Endothelial cell of umbilical vein (primary cell): Measurements from ENCODE around the gene CLDN3. TPM values are rescaled to one million over a fixed set of nuclear protein-coding genes. Genes with fewer than 3 reads are reported as not detected.

Experiments used
- BruUV-seq: library from RNA; stranded (reverse); fragments of 400-500 nt; replicated peaks from 2 replicates; lab custom pipeline; 2021; lab: Mats Ljungman, UMichigan
- CTCF ChIA-PET: fragments of 300-600, 350-600 bp; sonication (Branson Sonifier 250); formaldehyde crosslinking; loops from one replicate; lab custom pipeline; 2021; ENCODE audit warnings: antibody characterized with exemption, inconsistent platforms; lab: Charles Lee
- POLR2A ChIA-PET: fragments of 300-600, 350-600 bp; sonication (Branson Sonifier 250); formaldehyde crosslinking; loops from one replicate; lab custom pipeline; 2021; ENCODE audit warnings: antibody characterized with exemption, inconsistent platforms; lab: Charles Lee
- DNase-seq: peaks from one replicate; pipeline ENCODE4 v3.0.0-alpha.2; 2011; ENCODE audit warnings: low read depth, low spot score
- FAIRE-seq: peaks from 2 replicates; lab custom pipeline; 2011; peaks lifted over from hg19 to GRCh38; lab: Jason Lieb, UNC
- H2AFZ ChIP-seq: 2 replicates; pipeline ENCODE4 v1.6.0; 2012; ENCODE audit warnings: low read depth, low read length, control low read depth, inconsistent platforms
- H3K27ac ChIP-seq: 2 replicates; pipeline ENCODE4 v1.5.1; 2011; ENCODE audit warnings: low read depth, mild to moderate bottlenecking, control low read depth, low read length, moderate library complexity; ENCODE audit not compliant: insufficient read depth
- H3K27me3 ChIP-seq, 2 experiments: 2 replicates each; pipeline versions ENCODE4 v1.6.0 to v1.6.1; 2011; ENCODE audit warnings: low read length in 2 of 2, mixed read lengths in 1 of 2; ENCODE audit not compliant: control insufficient read depth in 2 of 2, insufficient read depth in 2 of 2
- H3K36me3 ChIP-seq, 2 experiments: 2 replicates in 1 of 2; 3 replicates in 1 of 2; pipeline ENCODE4 v1.5.1; 2011; ENCODE audit warnings: low read length in 2 of 2, mild to moderate bottlenecking in 1 of 2, moderate library complexity in 1 of 2; ENCODE audit not compliant: control insufficient read depth in 2 of 2, insufficient read depth in 2 of 2; ENCODE audit errors: extremely low read depth in 1 of 2
- H3K4me1 ChIP-seq: 3 replicates; pipeline ENCODE4 v1.5.1; 2011; ENCODE audit warnings: mild to moderate bottlenecking, low read length; ENCODE audit not compliant: control insufficient read depth, insufficient read depth; ENCODE audit errors: extremely low read depth
- H3K4me2 ChIP-seq: 2 replicates; pipeline ENCODE4 v1.6.1; 2011; ENCODE audit warnings: low read length, control low read depth, mixed read lengths; ENCODE audit not compliant: insufficient read depth
- H3K4me3 ChIP-seq, 3 experiments: fragments of 200-600 bp in 1 of 3; sonication (generic), shearing (Covaris generic) in 1 of 3; replicated peaks in 1 of 3; 2 replicates each; pipeline ENCODE4 v1.5.1; 2011 to 2016; ENCODE audit warnings: control low read depth in 3 of 3, low read length in 3 of 3, mild to moderate bottlenecking in 2 of 3, inconsistent platforms in 1 of 3, low read depth in 1 of 3, moderate library complexity in 1 of 3; ENCODE audit not compliant: insufficient read depth in 1 of 3
- H3K79me2 ChIP-seq: 2 replicates; pipeline ENCODE4 v1.6.0; 2012; ENCODE audit warnings: low read length, inconsistent platforms; ENCODE audit not compliant: control insufficient read depth, insufficient read depth
- H3K9ac ChIP-seq: replicated peaks from 2 replicates; pipeline ENCODE3; 2011; ENCODE audit warnings: low read length, control low read depth; ENCODE audit not compliant: insufficient read depth; ENCODE audit errors: extremely low read depth
- H3K9me1 ChIP-seq: replicated peaks from 3 replicates; pipeline ENCODE4 v1.6.0; 2011; ENCODE audit warnings: mild to moderate bottlenecking, low read length; ENCODE audit not compliant: control insufficient read depth, insufficient read depth; ENCODE audit errors: extremely low read depth
- H3K9me3 ChIP-seq: replicated peaks from 2 replicates; pipeline ENCODE4 v1.5.1; 2012; ENCODE audit warnings: low read length, inconsistent platforms; ENCODE audit not compliant: control insufficient read depth, insufficient read depth
- H4K20me1 ChIP-seq: replicated peaks from 2 replicates; pipeline ENCODE3; 2011; ENCODE audit warnings: mild to moderate bottlenecking, low read length; ENCODE audit not compliant: control insufficient read depth, insufficient read depth; ENCODE audit errors: extremely low read depth
- CTCF ChIP-seq, 2 donors: IDR thresholded peaks; 1 replicate in 1 of 2; 2 replicates in 1 of 2; pipeline ENCODE4 v1.5.1; 2011; ENCODE audit warnings: low read length in 2 of 2, mild to moderate bottlenecking in 2 of 2, moderate library complexity in 2 of 2, control low read depth in 1 of 2, inconsistent platforms in 1 of 2, low read depth in 1 of 2; ENCODE audit not compliant: insufficient read depth in 1 of 2; ENCODE audit errors: extremely low read depth in 1 of 2
- EZH2 ChIP-seq: IDR thresholded peaks from 2 replicates; pipeline ENCODE4 v1.6.1; 2012; ENCODE audit warnings: borderline replicate concordance, low read depth, mild to moderate bottlenecking, moderate library complexity, low read length, inconsistent platforms; ENCODE audit not compliant: severe bottlenecking
- FOS ChIP-seq: IDR thresholded peaks from 2 replicates; pipeline ENCODE4 v1.6.1; 2011; ENCODE audit warnings: mild to moderate bottlenecking, low read length, moderate library complexity, borderline replicate concordance; ENCODE audit not compliant: insufficient read depth
- GATA2 ChIP-seq: IDR thresholded peaks from 2 replicates; pipeline ENCODE4 v1.7.0; 2011; ENCODE audit warnings: low read depth, mild to moderate bottlenecking, moderate library complexity, mixed read lengths, low read length; ENCODE audit not compliant: insufficient read length, insufficient read depth
- MAX ChIP-seq: IDR thresholded peaks from 2 replicates; pipeline ENCODE4 v1.6.1; 2011; ENCODE audit not compliant: insufficient read depth, insufficient read length
- MYC ChIP-seq: IDR thresholded peaks from one replicate; pipeline ENCODE4 v1.6.1; 2011; ENCODE audit warnings: mild to moderate bottlenecking, low read depth, low read length
- POLR2A ChIP-seq: IDR thresholded peaks from 2 replicates; pipeline ENCODE4 v1.6.1; 2012; ENCODE audit warnings: low read depth, mild to moderate bottlenecking, control low read depth, low read length
- POLR2AphosphoS5 ChIP-seq: IDR thresholded peaks from 2 replicates; pipeline ENCODE4 v1.6.1; 2012; ENCODE audit warnings: low read depth, mild to moderate bottlenecking, control low read depth, low read length, moderate library complexity; ENCODE audit not compliant: insufficient read depth
- dilution Hi-C: fragments of 300-500 bp; cut with MboI; formaldehyde crosslinking; loops from one replicate; pipeline ENCODE4 v1.15.0; 2019; ENCODE audit warnings: low sequenced_read_pairs; ENCODE audit not compliant: extremely low pct_ligation_motif_present
- intact Hi-C: fragments of 100-400 bp; cut with micrococcal nuclease; formaldehyde crosslinking; loops from one replicate; pipeline ENCODE4 v1.10.0; 2022
- polyA plus RNA-seq, 4 experiments: library from polyadenylated mRNA; depleted of rRNA in 3 of 4; stranded (reverse) in 3 of 4; unstranded in 1 of 4; fragments of >200 nt; gene quantifications; 2 replicates each; pipeline versions ENCODE4 v1.2.1 to v1.2.3, GENCODE V29; 2011 to 2012; ENCODE audit warnings: missing spikeins in 1 of 4
- total RNA-seq: library from RNA; stranded (reverse); gene quantifications from 2 replicates; pipeline ENCODE4 v1.2.3, GENCODE V29; 2021

CLDN3 gene
- total and polyA plus RNA-seq, 2 donors (not counting 3 experiments of a cell fraction or from before 2014, with no cell fraction given): 0.62 to 1.9 TPM

- POLR2A ChIA-PET: no interaction called here
- H3K9me1 ChIP-seq: no peaks in the 10 kb centered on the region
- no peaks in the 10 kb centered on the region for H3K9me3 ChIP-seq
- H3K4me2 ChIP-seq: peak overlapping the region; percentile 14
- H3K27ac ChIP-seq: no peak overlapping the region
- no peak for DNase-seq
- peaks cover 7% of the 10 kb centered on the region for H3K4me1 ChIP-seq
- no peak overlapping the region for H3K9ac ChIP-seq
- H3K27me3 ChIP-seq: no peaks in the 10 kb centered on the region
- no peak for TF ChIP-seq POLR2AphosphoS5
- peak; percentile 65 for TF ChIP-seq GATA2
- TF ChIP-seq EZH2: no peak
- no peak for TF ChIP-seq MAX
- no peak for TF ChIP-seq FOS
- no peak for TF ChIP-seq POLR2A
- TF ChIP-seq CTCF (IDR thresholded peaks at IDR 0.05; ENCODE audit: extremely low read depth in 1 of 2, insufficient read depth in 1 of 2, low read depth in 1 of 2, low read length in 2 of 2): no peak
- no peak for TF ChIP-seq MYC
- H3K36me3 ChIP-seq: no peaks in the 10 kb centered on the region
- no peak overlapping the region for H2AFZ ChIP-seq
- FAIRE-seq: no peak
- H4K20me1 ChIP-seq: no peaks in the 10 kb centered on the region
- BruUV-seq: no TSS peak
- no peak overlapping the region for H3K4me3 ChIP-seq
- H3K79me2 ChIP-seq: no peaks in the 10 kb centered on the region
- dilution Hi-C loops: no loop called here
- CTCF ChIA-PET: interaction anchor here (3.8 kb wide), 1 partner anchor 124 kb away, joined by 34 read pairs; no protein-coding TSS in a partner anchor
- intact Hi-C loops: loop anchor here (5.0 kb wide), 1 partner anchor 278 kb away; no protein-coding TSS in a partner anchor
These were observed 39.6 kb downstream of the CLDN3 start for GRCh38 chr7:73730485-73730884.
